Activated T-cell treated with anti-CD3 and anti-CD28 coated beads, Interleukin-2, amount 50 U/mL, for 72 hours (primary cell): ENCODE measurements around the gene NELFA. TPM values are rescaled to one million over a fixed set of nuclear protein-coding genes. Genes with fewer than 3 reads are reported as not detected.

ENCODE experiments used
- ATAC-seq, 2 donors: fragments of 150-1000 bp; cut with Tn5 transposase; replicated peaks in 1 of 2; 2 replicates each; pipeline ENCODE4 v1.10.0; 2021; ENCODE audit warnings: moderate library complexity in 2 of 2, mild to moderate bottlenecking in 1 of 2
- DNase-seq, 2 donors: peaks; one replicate each; pipeline ENCODE4 v3.0.0; 2021 to 2022; ENCODE audit warnings: mixed read lengths in 1 of 2
- H3K27ac Mint-ChIP-seq: one replicate; pipeline ENCODE4 v1.8.0; 2022; ENCODE audit warnings: mild to moderate bottlenecking, moderate library complexity, mixed read lengths
- H3K27me3 Mint-ChIP-seq: one replicate; pipeline ENCODE4 v1.8.0; 2022; ENCODE audit warnings: low read depth, mixed read lengths
- H3K36me3 Mint-ChIP-seq, 2 donors: one replicate each; pipeline ENCODE4 v1.8.0; 2022; ENCODE audit warnings: mixed read lengths in 2 of 2, mild to moderate bottlenecking in 1 of 2; ENCODE audit not compliant: insufficient read depth in 2 of 2
- H3K4me1 Mint-ChIP-seq: one replicate; pipeline ENCODE4 v1.8.0; 2022; ENCODE audit warnings: low read depth, mixed read lengths
- H3K4me3 Mint-ChIP-seq, 2 donors: one replicate each; pipeline ENCODE4 v1.8.0; 2022; ENCODE audit warnings: mild to moderate bottlenecking in 2 of 2, mixed read lengths in 2 of 2, moderate library complexity in 2 of 2
- H3K9me3 Mint-ChIP-seq, 2 donors: one replicate each; pipeline ENCODE4 v1.8.0; 2022; ENCODE audit warnings: mixed read lengths in 2 of 2
- total RNA-seq, 2 donors: library from RNA; stranded (reverse); gene quantifications; one replicate each; pipeline ENCODE4 v1.2.3, GENCODE V29; 2022

Gene NELFA
- total RNA-seq: 10 to 100 TPM; 40.8 to 57.4 TPM

- no peaks in the 10 kb centered on the region for H3K27me3 Mint-ChIP-seq
- H3K9me3 Mint-ChIP-seq: no peaks in the 10 kb centered on the region
- H3K36me3 Mint-ChIP-seq: peaks cover 4 to 7% of the 10 kb centered on the region in 2 donors
- peaks cover 36% of the 10 kb centered on the region for H3K4me1 Mint-ChIP-seq
- DNase-seq (peak; percentile 94 to 95), ATAC-seq (peak; percentile 83)
- H3K27ac Mint-ChIP-seq: peak within 1 kb of the TSS; percentile 96
- H3K4me3 Mint-ChIP-seq: peak within 1 kb of the TSS; percentile 91 to 97
Observed at GRCh38 chr4:2008921-2009650, at the start of gene NELFA. Gene NELFA, minus strand, starts transcription at chr4:2008974. Its CDS starts 15 bp downstream, at chr4:2008959.

GRCh38 chr4:2057382-2058065 is 48.8 kb upstream of the NELFA start:
- Mint-ChIP-seq H3K27me3 (peaks cover 41% of the 10 kb centered on the region), H3K9me3 (no peaks in the 10 kb centered on the region), H3K27ac (no peak overlapping the region), H3K4me3 (peak overlapping the region; percentile 3 to 33), H3K4me1 (no peaks in the 10 kb centered on the region), H3K36me3 (no peaks in the 10 kb centered on the region)
- DNase-seq (no peak), ATAC-seq (no peak)

GRCh38 chr4:2054217-2054616 is 45.4 kb upstream of the NELFA start:
- no peak for ATAC-seq
- no peak overlapping the region for H3K4me3 Mint-ChIP-seq
- no peaks in the 10 kb centered on the region for H3K9me3 Mint-ChIP-seq
- peaks cover 57% of the 10 kb centered on the region for H3K27me3 Mint-ChIP-seq
- H3K36me3 Mint-ChIP-seq: no peaks in the 10 kb centered on the region
- no peak for DNase-seq
- no peaks in the 10 kb centered on the region for H3K4me1 Mint-ChIP-seq
- no peak overlapping the region for H3K27ac Mint-ChIP-seq

- DNase-seq: no peak
- Mint-ChIP-seq H3K27me3 (peaks cover 38% of the 10 kb centered on the region), H3K36me3 (no peaks in the 10 kb centered on the region), H3K27ac (no peak overlapping the region), H3K4me1 (no peaks in the 10 kb centered on the region), H3K9me3 (no peaks in the 10 kb centered on the region), H3K4me3 (no peak overlapping the region)
- no peak for ATAC-seq
Observed at GRCh38 chr4:2051086-2051485, 42.3 kb upstream of the NELFA start.

GRCh38 chr4:2049811-2050210 is 41.0 kb upstream of the NELFA start:
- H3K9me3 Mint-ChIP-seq: no peaks in the 10 kb centered on the region
- no peaks in the 10 kb centered on the region for H3K4me1 Mint-ChIP-seq
- no peak overlapping the region for H3K27ac Mint-ChIP-seq
- H3K27me3 Mint-ChIP-seq: peaks cover 34% of the 10 kb centered on the region
- ATAC-seq: no peak
- H3K4me3 Mint-ChIP-seq: no peak overlapping the region
- H3K36me3 Mint-ChIP-seq: no peaks in the 10 kb centered on the region
- DNase-seq: no peak

GRCh38 chr4:2049381-2049780 is 40.6 kb upstream of the NELFA start:
- no peaks in the 10 kb centered on the region for H3K36me3 Mint-ChIP-seq
- ATAC-seq (no peak), DNase-seq (no peak)
- no peak overlapping the region for H3K4me3 Mint-ChIP-seq
- no peaks in the 10 kb centered on the region for H3K9me3 Mint-ChIP-seq
- peaks cover 34% of the 10 kb centered on the region for H3K27me3 Mint-ChIP-seq
- no peaks in the 10 kb centered on the region for H3K4me1 Mint-ChIP-seq
- H3K27ac Mint-ChIP-seq: no peak overlapping the region

- ATAC-seq (no peak), DNase-seq (no peak)
- no peak overlapping the region for H3K4me3 Mint-ChIP-seq
- no peak overlapping the region for H3K27ac Mint-ChIP-seq
- H3K4me1 Mint-ChIP-seq: no peaks in the 10 kb centered on the region
- no peaks in the 10 kb centered on the region for H3K36me3 Mint-ChIP-seq
- H3K27me3 Mint-ChIP-seq: peaks cover 29% of the 10 kb centered on the region
- H3K9me3 Mint-ChIP-seq: no peaks in the 10 kb centered on the region
Observed at GRCh38 chr4:2048831-2049230, 40.1 kb upstream of the NELFA start.

- no peaks in the 10 kb centered on the region for H3K4me1 Mint-ChIP-seq
- no peaks in the 10 kb centered on the region for H3K36me3 Mint-ChIP-seq
- H3K9me3 Mint-ChIP-seq: no peaks in the 10 kb centered on the region
- no peak overlapping the region for H3K27ac Mint-ChIP-seq
- no peak overlapping the region for H3K4me3 Mint-ChIP-seq
- DNase-seq: no peak
- no peak for ATAC-seq
- peaks cover 27% of the 10 kb centered on the region for H3K27me3 Mint-ChIP-seq
Observed at GRCh38 chr4:2047781-2048581, 39.2 kb upstream of the NELFA start.

- H3K9me3 Mint-ChIP-seq: no peaks in the 10 kb centered on the region
- no peaks in the 10 kb centered on the region for H3K36me3 Mint-ChIP-seq
- no peaks in the 10 kb centered on the region for H3K4me1 Mint-ChIP-seq
- peaks cover 20% of the 10 kb centered on the region for H3K27me3 Mint-ChIP-seq
- H3K27ac Mint-ChIP-seq: no peak overlapping the region
- no peak for ATAC-seq
- DNase-seq: no peak
- no peak overlapping the region for H3K4me3 Mint-ChIP-seq
Observed at GRCh38 chr4:2047031-2047660, 38.4 kb upstream of the NELFA start.

GRCh38 chr4:2046031-2046961 is 37.5 kb upstream of the NELFA start:
- H3K4me1 Mint-ChIP-seq: no peaks in the 10 kb centered on the region
- no peak overlapping the region for H3K4me3 Mint-ChIP-seq
- H3K36me3 Mint-ChIP-seq: peaks cover 0 to 1% of the 10 kb centered on the region in 2 donors
- DNase-seq (no peak), ATAC-seq (no peak)
- no peak overlapping the region for H3K27ac Mint-ChIP-seq
- no peaks in the 10 kb centered on the region for H3K9me3 Mint-ChIP-seq
- H3K27me3 Mint-ChIP-seq: peaks cover 14% of the 10 kb centered on the region

- peaks cover 6% of the 10 kb centered on the region for H3K27me3 Mint-ChIP-seq
- peaks cover 0 to 1% of the 10 kb centered on the region in 2 donors for H3K36me3 Mint-ChIP-seq
- no peaks in the 10 kb centered on the region for H3K4me1 Mint-ChIP-seq
- ATAC-seq (no peak), DNase-seq (no peak)
- no peak overlapping the region for H3K27ac Mint-ChIP-seq
- no peak overlapping the region for H3K4me3 Mint-ChIP-seq
- H3K9me3 Mint-ChIP-seq: no peaks in the 10 kb centered on the region
Observed at GRCh38 chr4:2045518-2045951, 36.8 kb upstream of the NELFA start.
